Stimulated activated CD4-positive, alpha-beta T cell treated with anti-CD3 and anti-CD28 coated beads, TNF-alpha, amount 100 ng/mL, for 4 hours (primary cell): ENCODE data around the gene C1orf94.

Source experiments
- DNase-seq, 3 experiments: peaks; one replicate each; pipeline ENCODE4 v3.0.0-alpha.2; 2020; ENCODE audit warnings: low read depth in 3 of 3

The C1orf94 gene

GRCh38 chr1:34176830-34177603 is at the start of gene C1orf94:
C1orf94 (plus strand) TSS chr1:34176907; CDS start chr1:34177790, 883 bp downstream.
- no peak for DNase-seq

GRCh38 chr1:34127006-34128000 is 49.4 kb upstream of the C1orf94 start:
- no peak for DNase-seq

GRCh38 chr1:34128186-34128889 is 48.4 kb upstream of the C1orf94 start:
- no peak for DNase-seq

GRCh38 chr1:34129630-34130029 is 47.1 kb upstream of the C1orf94 start:
- no peak for DNase-seq

- no peak for DNase-seq
Observed at GRCh38 chr1:34130306-34130705, 46.4 kb upstream of the C1orf94 start.

- DNase-seq = no peak
Observed at GRCh38 chr1:34131396-34132160, 45.1 kb upstream of the C1orf94 start.

GRCh38 chr1:34132161-34132420 is 44.6 kb upstream of the C1orf94 start:
- DNase-seq = no peak

GRCh38 chr1:34137411-34137810 is 39.3 kb upstream of the C1orf94 start:
- no peak for DNase-seq

GRCh38 chr1:34140011-34140676 is 36.6 kb upstream of the C1orf94 start:
- DNase-seq = no peak

- DNase-seq = no peak
Observed at GRCh38 chr1:34143975-34144374, 32.7 kb upstream of the C1orf94 start.

GRCh38 chr1:34144766-34145165 is 31.9 kb upstream of the C1orf94 start:
- no peak for DNase-seq

- DNase-seq = no peak
Observed at GRCh38 chr1:34147301-34147700, 29.4 kb upstream of the C1orf94 start.

GRCh38 chr1:34149501-34149900 is 27.2 kb upstream of the C1orf94 start:
- DNase-seq = no peak

- DNase-seq = no peak
Observed at GRCh38 chr1:34153246-34153645, 23.5 kb upstream of the C1orf94 start.

GRCh38 chr1:34155860-34156259 is 20.8 kb upstream of the C1orf94 start:
- no peak for DNase-seq

GRCh38 chr1:34156739-34157138 is 20.0 kb upstream of the C1orf94 start:
- DNase-seq = no peak

- no peak for DNase-seq
Observed at GRCh38 chr1:34162852-34163766, 13.6 kb upstream of the C1orf94 start.

- DNase-seq = no peak
Observed at GRCh38 chr1:34163792-34164731, 12.6 kb upstream of the C1orf94 start.
